Coronary artery (tissue), 2 donors: ENCODE results near the gene DNAJB7.

Experiments
- DNase-seq: peaks from one replicate; pipeline ENCODE4 v3.0.0-alpha.2; 2017; ENCODE audit warnings: low spot score
- H3K27ac ChIP-seq, 2 donors: fragments of 200-600 bp; sonication (generic); one replicate each; pipeline ENCODE4 v1.5.1; 2016 to 2019
- H3K4me3 ChIP-seq: fragments of 200-600 bp; sonication (generic); 2 replicates; pipeline ENCODE4 v1.5.1; 2016; ENCODE audit warnings: mild to moderate bottlenecking, moderate library complexity
- TF ChIP-seq, protein P1 (sequence below): fragments of 200-600 bp; sonication (generic); IDR thresholded peaks from one replicate; pipeline ENCODE4 v1.5.1; 2019; ENCODE audit warnings: antibody characterized with exemption

Gene DNAJB7

DNA sequence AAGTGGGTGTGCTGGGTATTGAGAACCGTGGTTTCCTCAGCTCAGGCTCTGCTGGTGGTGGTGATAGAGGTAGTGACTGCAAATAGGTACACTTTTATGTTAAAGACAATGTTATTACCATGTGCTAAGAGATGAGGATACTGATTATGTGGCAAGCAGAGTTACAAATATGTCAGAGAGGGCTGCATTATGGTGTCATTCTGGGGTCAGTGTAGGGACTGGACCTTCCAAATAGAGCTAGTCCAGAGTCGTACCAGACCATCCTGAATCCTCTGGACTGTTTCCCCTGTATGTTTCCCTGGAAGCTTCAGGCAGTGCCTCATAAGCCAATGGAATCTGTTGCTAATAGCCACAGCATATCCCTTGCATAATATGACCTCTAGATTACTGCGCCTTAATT, at the start of gene DNAJB7:
TSS of gene DNAJB7 (minus strand) at position 101 of the 400 bp plus-strand sequence. CDS start 119 bp downstream, outside the sequence.
- no peak within 1 kb of the TSS for H3K4me3 ChIP-seq
- H3K27ac ChIP-seq: no peak within 1 kb of the TSS
- TF ChIP-seq, protein P1, sequence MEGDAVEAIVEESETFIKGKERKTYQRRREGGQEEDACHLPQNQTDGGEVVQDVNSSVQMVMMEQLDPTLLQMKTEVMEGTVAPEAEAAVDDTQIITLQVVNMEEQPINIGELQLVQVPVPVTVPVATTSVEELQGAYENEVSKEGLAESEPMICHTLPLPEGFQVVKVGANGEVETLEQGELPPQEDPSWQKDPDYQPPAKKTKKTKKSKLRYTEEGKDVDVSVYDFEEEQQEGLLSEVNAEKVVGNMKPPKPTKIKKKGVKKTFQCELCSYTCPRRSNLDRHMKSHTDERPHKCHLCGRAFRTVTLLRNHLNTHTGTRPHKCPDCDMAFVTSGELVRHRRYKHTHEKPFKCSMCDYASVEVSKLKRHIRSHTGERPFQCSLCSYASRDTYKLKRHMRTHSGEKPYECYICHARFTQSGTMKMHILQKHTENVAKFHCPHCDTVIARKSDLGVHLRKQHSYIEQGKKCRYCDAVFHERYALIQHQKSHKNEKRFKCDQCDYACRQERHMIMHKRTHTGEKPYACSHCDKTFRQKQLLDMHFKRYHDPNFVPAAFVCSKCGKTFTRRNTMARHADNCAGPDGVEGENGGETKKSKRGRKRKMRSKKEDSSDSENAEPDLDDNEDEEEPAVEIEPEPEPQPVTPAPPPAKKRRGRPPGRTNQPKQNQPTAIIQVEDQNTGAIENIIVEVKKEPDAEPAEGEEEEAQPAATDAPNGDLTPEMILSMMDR: no peak
- DNase-seq: no peak

GRCh38 chr22:40908895-40909294, 47.0 kb upstream of the DNAJB7 start:
- H3K4me3 ChIP-seq: no peak overlapping the region
- H3K27ac ChIP-seq: no peak overlapping the region
- TF ChIP-seq, protein P1: no peak
- DNase-seq: no peak

DNA sequence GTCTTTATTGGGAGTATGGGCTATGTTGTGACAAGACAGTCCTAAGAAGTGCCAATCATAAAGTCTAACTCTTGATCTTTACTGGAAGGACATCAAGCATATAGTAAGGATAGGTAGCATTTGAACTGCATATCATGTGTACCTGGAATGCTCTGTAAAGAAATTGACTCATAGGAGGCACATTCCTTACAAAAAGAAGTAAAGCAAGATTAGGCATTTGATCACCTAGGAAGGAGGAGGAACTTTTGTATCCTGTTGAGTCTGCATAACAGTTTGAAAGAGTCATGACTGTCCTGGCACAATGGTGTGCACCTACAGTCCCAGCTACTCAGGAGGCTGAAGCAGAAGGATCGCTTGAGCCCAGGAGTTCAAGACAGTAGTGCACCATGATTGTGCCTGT, 42.2 kb upstream of the DNAJB7 start:
- Histone ChIP-seq H3K4me3 (no peak overlapping the region), H3K27ac (no peak overlapping the region)
- TF ChIP-seq, protein P1: no peak
- DNase-seq: no peak

DNA sequence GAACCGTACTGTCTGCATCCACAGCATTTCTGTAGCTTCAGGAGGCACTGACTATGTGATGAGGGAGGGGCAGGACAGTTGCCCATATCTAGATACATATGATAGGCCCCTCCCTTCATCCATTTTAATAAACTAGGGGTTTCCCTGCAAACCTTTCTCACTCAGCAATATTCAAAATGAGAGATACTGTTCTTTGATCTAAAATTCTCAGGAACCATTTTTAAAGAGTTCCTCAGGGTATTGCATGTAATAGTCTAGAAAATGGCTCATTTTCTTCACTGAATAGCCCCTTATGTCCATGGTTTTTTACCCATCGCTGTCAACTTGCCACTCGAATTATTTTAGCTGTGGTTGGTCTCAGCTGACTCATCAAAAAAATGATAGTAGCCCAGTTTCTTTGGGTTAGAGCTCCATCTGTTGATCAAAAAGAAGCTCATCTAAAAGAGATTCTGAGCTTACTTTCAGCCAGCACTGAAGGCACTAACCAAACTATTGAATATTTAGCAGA, 37.0 kb upstream of the DNAJB7 start:
- no peak overlapping the region for H3K4me3 ChIP-seq
- H3K27ac ChIP-seq: no peak overlapping the region
- TF ChIP-seq, protein P1: no peak
- no peak for DNase-seq

DNA sequence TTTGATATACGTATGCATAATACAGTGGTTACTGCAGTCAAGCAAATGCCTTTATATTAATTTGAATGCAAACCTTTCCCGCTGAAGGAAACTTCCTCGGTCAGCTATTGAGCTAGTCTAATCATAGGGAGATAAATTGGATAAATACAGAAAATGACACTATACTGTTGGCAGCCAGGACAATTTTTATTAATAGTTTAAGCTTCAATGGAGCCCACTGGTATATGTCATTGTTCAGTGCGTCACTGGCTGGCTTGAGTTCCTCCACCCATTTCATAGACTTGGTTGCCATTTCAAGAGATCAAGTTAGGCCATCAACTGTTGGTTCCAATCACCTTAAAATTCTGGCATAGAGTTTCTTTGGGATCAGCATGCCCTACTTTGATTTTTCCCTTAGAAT, 32.5 kb upstream of the DNAJB7 start:
- TF ChIP-seq, protein P1: no peak
- no peak overlapping the region for H3K27ac ChIP-seq

GRCh38 chr22:40890881-40891280, 29.0 kb upstream of the DNAJB7 start:
- TF ChIP-seq, protein P1: no peak
- no peak for DNase-seq
- Histone ChIP-seq H3K27ac (no peak overlapping the region), H3K4me3 (no peak overlapping the region)

More for the DNA sequence above, 32.5 kb upstream of the DNAJB7 start:
- no peak overlapping the region for H3K4me3 ChIP-seq
- no peak for DNase-seq

DNA sequence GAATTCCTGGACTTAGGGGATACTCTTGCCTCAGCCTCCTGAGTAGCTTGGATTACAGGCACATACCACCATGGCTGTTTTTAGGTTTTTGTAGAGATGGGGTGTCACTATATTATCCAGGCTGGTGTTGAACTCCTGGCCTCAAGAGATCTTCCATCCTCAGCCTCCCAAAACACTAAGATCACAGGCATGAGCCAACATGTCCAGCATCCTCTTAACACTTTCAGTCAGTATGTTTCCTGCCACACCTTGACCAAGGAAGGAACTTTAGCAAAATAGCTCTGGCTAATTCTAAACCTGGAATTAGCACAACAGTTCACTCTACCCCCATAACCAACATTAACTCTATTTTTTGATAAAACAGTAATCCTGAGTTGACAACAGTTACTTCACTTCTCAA, 27.2 kb upstream of the DNAJB7 start:
- no peak for DNase-seq

More for the DNA sequence above, 27.2 kb upstream of the DNAJB7 start:
- TF ChIP-seq, protein P1: no peak
- Histone ChIP-seq H3K27ac (no peak overlapping the region), H3K4me3 (no peak overlapping the region)
